Immature natural killer cell (primary cell): Measurements from ENCODE around the gene CA14. TPM values are rescaled to one million over a fixed set of nuclear protein-coding genes. Genes with fewer than 3 reads are reported as not detected.

Experiments used
- DNase-seq, 3 donors: peaks; one replicate each; pipeline ENCODE4 v3.0.0; 2022; ENCODE audit warnings: mixed read lengths in 1 of 3
- H3K27ac Mint-ChIP-seq, 6 donors: one replicate each; pipeline ENCODE4 v1.8.0; 2020; ENCODE audit warnings: mixed read lengths in 6 of 6, mild to moderate bottlenecking in 5 of 6, inconsistent platforms in 4 of 6, moderate library complexity in 3 of 6
- H3K27me3 Mint-ChIP-seq, 3 donors: one replicate each; pipeline ENCODE4 v1.8.0; 2020 to 2021; ENCODE audit warnings: low read depth in 3 of 3, mild to moderate bottlenecking in 3 of 3, mixed read lengths in 3 of 3, moderate library complexity in 3 of 3, inconsistent platforms in 1 of 3
- H3K36me3 Mint-ChIP-seq, 3 donors: one replicate each; pipeline ENCODE4 v1.8.0; 2020; ENCODE audit warnings: mixed read lengths in 3 of 3, inconsistent platforms in 2 of 3, mild to moderate bottlenecking in 2 of 3
- H3K4me1 Mint-ChIP-seq, 2 donors: one replicate each; pipeline ENCODE4 v1.8.0; 2020; ENCODE audit warnings: inconsistent platforms in 2 of 2, mild to moderate bottlenecking in 2 of 2, mixed read lengths in 2 of 2, moderate library complexity in 1 of 2
- H3K4me3 Mint-ChIP-seq, 5 donors: one replicate each; pipeline ENCODE4 v1.8.0; 2020; ENCODE audit warnings: mild to moderate bottlenecking in 5 of 5, mixed read lengths in 5 of 5, inconsistent platforms in 3 of 5, moderate library complexity in 3 of 5
- H3K9me3 Mint-ChIP-seq, 6 donors: one replicate each; pipeline ENCODE4 v1.8.0; 2020; ENCODE audit warnings: mild to moderate bottlenecking in 6 of 6, mixed read lengths in 6 of 6, inconsistent platforms in 4 of 6, moderate library complexity in 3 of 6
- polyA plus RNA-seq, 3 donors: library from polyadenylated mRNA; unstranded; fragments of 300-500 nt; fragmentation: Illumina TruSeq; gene quantifications; one replicate each; pipeline ENCODE4 v1.2.3, GENCODE V29; 2021

Gene CA14
- polyA plus RNA-seq, 3 donors from 2014 or later: 0.27 to 0.70 TPM; not detected in 1

- Mint-ChIP-seq H3K4me3 (peak overlapping the region; percentile 72 to 88 (median 77)), H3K9me3 (peaks cover 0 to 1% (median 0%) of the 10 kb centered on the region in 6 donors), H3K27me3 (peaks cover 14 to 29% (median 18%) of the 10 kb centered on the region in 3 donors), H3K27ac (peak overlapping the region in 2 of 6 donors; percentile 55 to 65), H3K4me1 (peaks cover 10 to 16% of the 10 kb centered on the region in 2 donors), H3K36me3 (no peaks in the 10 kb centered on the region)
- DNase-seq: no peak
Observed at GRCh38 chr1:150256198-150256553, 1.4 kb upstream of the CA14 start.

DNA sequence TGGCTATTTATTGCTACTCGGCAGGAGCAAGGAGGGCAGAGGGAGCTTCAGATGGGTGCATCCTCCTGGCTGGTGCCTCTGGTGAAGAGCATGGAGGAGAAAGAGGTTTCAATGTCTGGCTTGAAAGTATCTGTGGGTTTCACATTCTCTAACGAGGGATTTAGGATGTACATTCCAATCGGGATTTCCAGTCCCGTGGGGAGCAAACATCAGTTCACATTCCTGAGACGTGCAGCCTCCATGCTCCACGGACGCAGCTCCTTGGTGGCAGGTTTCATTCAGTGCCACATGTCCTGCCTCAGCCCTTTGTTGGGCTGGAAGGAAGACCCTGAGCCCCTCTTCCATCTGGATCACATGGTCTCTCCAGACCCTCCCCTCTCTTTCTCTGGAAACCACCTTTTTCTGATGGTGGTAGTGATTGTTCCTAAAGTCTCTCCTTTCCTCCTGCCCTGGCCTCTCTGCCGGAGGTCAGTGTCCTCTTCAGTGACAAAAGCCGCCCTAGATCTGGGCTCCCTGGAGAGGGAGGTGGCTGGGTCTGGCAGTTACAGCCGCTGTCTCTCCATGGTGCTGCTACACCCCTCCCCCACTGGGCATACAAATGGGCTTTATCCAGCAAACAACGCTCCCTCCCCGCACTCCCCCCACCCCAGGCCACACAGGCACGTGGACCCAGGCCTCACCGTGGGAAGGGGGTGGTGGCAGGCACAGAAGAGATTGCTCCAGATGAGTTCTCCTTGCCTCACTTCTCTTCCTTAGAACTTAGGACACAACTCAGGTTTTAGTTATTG is 826 bp upstream of the CA14 start:
- Mint-ChIP-seq H3K4me3 (peak overlapping the region in 1 of 5 donors; percentile 27), H3K4me1 (peaks cover 10 to 16% of the 10 kb centered on the region in 2 donors), H3K9me3 (peaks cover 0 to 1% (median 0%) of the 10 kb centered on the region in 6 donors), H3K27me3 (peaks cover 14 to 30% (median 18%) of the 10 kb centered on the region in 3 donors), H3K27ac (no peak overlapping the region), H3K36me3 (no peaks in the 10 kb centered on the region)
- no peak for DNase-seq

DNA sequence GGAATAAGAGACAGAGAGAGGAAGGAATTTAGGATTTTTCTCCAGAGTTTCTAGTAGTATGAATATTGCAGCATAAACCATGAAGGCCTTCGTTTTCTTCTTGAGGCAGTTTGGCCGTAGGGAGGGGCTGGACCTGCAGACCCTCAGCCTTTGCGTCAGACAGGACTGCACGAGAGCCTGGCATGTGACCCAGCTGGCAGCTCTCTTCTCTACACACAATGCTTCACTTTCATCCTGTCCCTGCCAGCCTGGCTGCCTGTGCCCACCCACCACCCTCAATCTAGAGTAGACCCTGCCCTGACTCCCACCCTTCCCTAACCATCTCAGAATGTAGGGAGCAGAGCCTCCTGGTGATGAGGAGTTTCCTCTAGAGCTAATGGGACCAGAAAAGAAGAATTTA is 1.6 kb downstream of the CA14 start:
- no peak for DNase-seq
- Mint-ChIP-seq H3K4me1 (peaks cover 10 to 16% of the 10 kb centered on the region in 2 donors), H3K27me3 (peaks cover 10 to 31% (median 18%) of the 10 kb centered on the region in 3 donors), H3K36me3 (no peaks in the 10 kb centered on the region), H3K27ac (no peak overlapping the region), H3K9me3 (no peaks in the 10 kb centered on the region), H3K4me3 (no peak overlapping the region)

- Mint-ChIP-seq H3K9me3 (no peaks in the 10 kb centered on the region), H3K27ac (no peak overlapping the region), H3K4me1 (peaks cover 10 to 16% of the 10 kb centered on the region in 2 donors), H3K27me3 (peaks cover 10 to 31% (median 18%) of the 10 kb centered on the region in 3 donors), H3K4me3 (no peak overlapping the region), H3K36me3 (peaks cover 0 to 6% (median 0%) of the 10 kb centered on the region in 3 donors)
- no peak for DNase-seq
Observed at GRCh38 chr1:150259758-150260669, 2.4 kb downstream of the CA14 start.

DNA sequence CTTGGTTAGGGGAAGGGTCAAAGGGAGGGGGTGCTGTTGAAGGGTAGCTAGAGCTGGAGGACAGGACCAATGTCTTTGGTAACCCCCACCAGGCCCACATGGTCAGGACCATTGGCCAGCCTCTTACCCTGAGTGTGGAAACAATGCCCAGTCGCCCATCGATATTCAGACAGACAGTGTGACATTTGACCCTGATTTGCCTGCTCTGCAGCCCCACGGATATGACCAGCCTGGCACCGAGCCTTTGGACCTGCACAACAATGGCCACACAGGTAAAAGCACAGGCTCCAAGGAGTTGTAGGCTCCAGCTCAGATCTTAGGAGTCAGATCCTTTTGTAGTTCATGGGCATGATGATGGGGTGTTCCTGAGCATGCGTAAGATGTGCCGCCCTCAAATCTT is 3.8 kb downstream of the CA14 start:
- no peak for DNase-seq
- Mint-ChIP-seq H3K4me1 (peaks cover 3 to 4% of the 10 kb centered on the region in 2 donors), H3K27me3 (peaks cover 7 to 26% (median 11%) of the 10 kb centered on the region in 3 donors), H3K4me3 (no peak overlapping the region), H3K27ac (no peak overlapping the region), H3K36me3 (peaks cover 0 to 15% (median 6%) of the 10 kb centered on the region in 3 donors), H3K9me3 (no peaks in the 10 kb centered on the region)

DNA sequence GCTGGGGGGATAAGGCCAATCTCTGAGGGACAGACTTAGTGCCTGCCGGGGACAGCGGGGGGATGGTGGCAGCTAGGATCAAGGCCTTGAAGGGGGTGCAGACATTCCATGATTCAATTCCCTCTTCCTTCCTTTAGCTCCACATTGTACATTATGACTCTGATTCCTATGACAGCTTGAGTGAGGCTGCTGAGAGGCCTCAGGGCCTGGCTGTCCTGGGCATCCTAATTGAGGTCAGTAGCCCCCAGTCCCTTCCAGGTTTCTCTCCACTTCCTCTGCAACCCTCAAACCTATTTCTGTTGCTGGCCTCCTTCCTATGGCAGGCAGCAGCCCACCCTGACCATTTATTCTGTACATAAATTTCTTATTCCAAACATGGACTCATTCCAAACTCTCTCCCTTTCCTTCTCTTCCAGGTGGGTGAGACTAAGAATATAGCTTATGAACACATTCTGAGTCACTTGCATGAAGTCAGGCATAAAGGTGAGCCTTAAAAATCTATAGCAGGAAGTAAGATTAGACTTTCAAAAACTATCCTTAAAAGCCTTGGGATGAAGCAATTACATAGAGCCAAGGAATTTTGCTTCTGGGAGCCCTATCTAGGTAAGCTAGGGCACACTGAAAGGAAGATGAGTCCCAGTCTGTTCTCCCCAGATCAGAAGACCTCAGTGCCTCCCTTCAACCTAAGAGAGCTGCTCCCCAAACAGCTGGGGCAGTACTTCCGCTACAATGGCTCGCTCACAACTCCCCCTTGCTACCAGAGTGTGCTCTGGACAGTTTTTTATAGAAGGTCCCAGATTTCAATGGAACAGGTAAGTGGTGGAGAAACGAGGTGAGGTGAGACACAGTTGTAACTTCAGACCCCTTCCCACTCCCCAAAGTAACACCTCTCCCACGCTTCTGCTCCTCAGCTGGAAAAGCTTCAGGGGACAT is 5.1 kb downstream of the CA14 start:
- DNase-seq: no peak
- Mint-ChIP-seq H3K36me3 (peaks cover 0 to 21% (median 14%) of the 10 kb centered on the region in 3 donors), H3K9me3 (no peaks in the 10 kb centered on the region), H3K27me3 (peaks cover 4 to 23% (median 5%) of the 10 kb centered on the region in 3 donors), H3K27ac (peak overlapping the region in 2 of 6 donors; percentile 27 to 41), H3K4me1 (peaks cover 12 to 13% of the 10 kb centered on the region in 2 donors), H3K4me3 (no peak overlapping the region)

DNA sequence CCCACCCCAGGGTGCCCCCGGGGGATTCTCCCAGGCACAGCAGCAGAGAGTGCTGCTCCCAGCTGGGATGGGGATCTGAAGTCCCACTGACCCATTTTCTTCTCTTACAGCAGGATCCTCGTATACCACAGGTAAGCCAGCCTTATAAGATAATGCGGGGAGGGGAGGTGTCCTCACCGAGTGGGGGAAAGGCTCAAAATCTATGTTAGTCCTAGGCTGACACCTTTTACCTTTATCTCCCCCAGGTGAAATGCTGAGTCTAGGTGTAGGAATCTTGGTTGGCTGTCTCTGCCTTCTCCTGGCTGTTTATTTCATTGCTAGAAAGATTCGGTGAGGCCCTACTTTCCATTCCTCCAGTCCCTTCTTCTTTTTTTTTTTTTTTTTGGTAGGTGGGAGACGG is 6.0 kb downstream of the CA14 start:
- peak overlapping the region in 1 of 6 donors; percentile 14 for H3K27ac Mint-ChIP-seq
- H3K36me3 Mint-ChIP-seq: peaks cover 0 to 21% (median 14%) of the 10 kb centered on the region in 3 donors
- DNase-seq: no peak
- no peaks in the 10 kb centered on the region for H3K9me3 Mint-ChIP-seq
- peaks cover 21 to 22% of the 10 kb centered on the region in 2 donors for H3K4me1 Mint-ChIP-seq
- peaks cover 8 to 21% (median 10%) of the 10 kb centered on the region in 3 donors for H3K27me3 Mint-ChIP-seq
- H3K4me3 Mint-ChIP-seq: no peak overlapping the region

- DNase-seq: no peak
- peaks cover 0 to 24% (median 14%) of the 10 kb centered on the region in 3 donors for H3K36me3 Mint-ChIP-seq
- H3K27ac Mint-ChIP-seq: peak overlapping the region; percentile 93 to 98 (median 96)
- peaks cover 17 to 19% (median 17%) of the 10 kb centered on the region in 3 donors for H3K27me3 Mint-ChIP-seq
- H3K9me3 Mint-ChIP-seq: no peaks in the 10 kb centered on the region
- peaks cover 30 to 32% of the 10 kb centered on the region in 2 donors for H3K4me1 Mint-ChIP-seq
- H3K4me3 Mint-ChIP-seq: peak overlapping the region; percentile 91 to 99 (median 94)
Observed at GRCh38 chr1:150267896-150268295, 10.3 kb downstream of the CA14 start.

- Mint-ChIP-seq H3K27me3 (peaks cover 17 to 20% (median 17%) of the 10 kb centered on the region in 3 donors), H3K4me1 (peaks cover 30 to 32% of the 10 kb centered on the region in 2 donors), H3K4me3 (peak overlapping the region; percentile 91 to 99 (median 94)), H3K36me3 (peaks cover 0 to 24% (median 14%) of the 10 kb centered on the region in 3 donors), H3K9me3 (no peaks in the 10 kb centered on the region), H3K27ac (peak overlapping the region; percentile 93 to 98 (median 96))
- DNase-seq: peak; percentile 44 to 55 (median 50)
Observed at GRCh38 chr1:150268340-150268704, 10.7 kb downstream of the CA14 start.

DNA sequence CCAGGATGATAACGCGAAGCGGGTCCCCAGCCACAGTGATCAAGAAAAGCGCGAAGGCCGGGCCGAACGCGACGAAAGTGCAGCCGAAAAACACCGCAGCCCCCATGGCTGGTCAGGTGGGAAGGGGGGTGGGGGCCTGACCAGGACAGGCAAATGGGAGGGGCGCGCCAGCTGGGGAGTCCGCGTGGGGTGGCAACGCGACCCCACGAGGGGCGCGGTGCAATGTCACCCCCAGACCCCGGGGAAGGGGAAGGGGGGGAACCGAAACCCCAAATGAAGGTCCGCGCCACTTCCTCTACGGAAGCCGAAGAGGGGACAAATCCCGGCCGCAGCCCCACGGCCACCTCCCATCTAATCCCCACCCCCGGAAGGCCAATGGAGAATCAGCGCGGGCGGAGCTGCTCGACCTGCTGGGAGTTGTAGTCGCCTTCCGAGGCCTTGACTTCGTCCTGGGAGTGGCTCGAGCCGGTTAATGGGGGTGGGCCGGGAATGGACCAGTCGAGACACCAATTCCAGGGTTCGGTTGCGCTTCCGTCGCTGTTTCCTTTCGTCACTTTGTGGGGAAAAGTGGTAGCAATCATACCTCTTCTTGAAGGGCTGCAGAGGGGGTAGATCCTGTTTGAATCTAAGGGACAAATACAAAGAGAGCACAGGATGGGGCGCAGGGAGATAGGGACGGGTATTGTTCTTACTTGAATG is 11.3 kb downstream of the CA14 start, which contains the start of gene APH1A:
Gene APH1A, minus strand, starts transcription at position 312 of the 699 bp plus-strand sequence. Its CDS starts 206 bp downstream, at position 106.
- H3K4me1 Mint-ChIP-seq: peaks cover 30 to 32% of the 10 kb centered on the region in 2 donors
- H3K36me3 Mint-ChIP-seq: peaks cover 3 to 27% (median 14%) of the 10 kb centered on the region in 3 donors
- H3K4me3 Mint-ChIP-seq: peak within 1 kb of the TSS; percentile 91 to 99 (median 94)
- no peaks in the 10 kb centered on the region for H3K9me3 Mint-ChIP-seq
- peaks cover 17 to 20% (median 17%) of the 10 kb centered on the region in 3 donors for H3K27me3 Mint-ChIP-seq
- H3K27ac Mint-ChIP-seq: peak within 1 kb of the TSS; percentile 93 to 98 (median 96)
- DNase-seq: peak; percentile 90 to 92 (median 91)

DNA sequence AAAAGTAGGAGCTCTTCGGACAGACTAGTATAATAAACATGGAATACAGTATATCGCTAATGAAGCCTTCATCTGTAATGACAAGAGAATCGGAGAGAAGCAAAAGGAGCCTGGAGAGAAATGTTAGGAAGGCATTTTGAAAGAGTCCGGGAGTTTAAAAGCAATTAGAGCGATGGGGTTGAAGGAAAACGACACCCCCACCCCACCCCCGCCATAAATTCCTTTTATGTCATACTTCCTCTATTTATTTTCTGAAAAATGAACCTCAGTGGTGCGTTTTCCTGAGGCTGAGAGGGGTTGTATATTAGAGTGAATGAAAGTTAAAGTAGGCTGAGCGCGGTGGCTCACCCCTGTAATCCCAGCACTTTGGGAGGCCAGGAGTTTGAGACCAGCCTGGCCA is 11.9 kb downstream of the CA14 start:
- Mint-ChIP-seq H3K27me3 (peaks cover 17 to 20% (median 17%) of the 10 kb centered on the region in 3 donors), H3K36me3 (peaks cover 4 to 27% (median 14%) of the 10 kb centered on the region in 3 donors), H3K27ac (peak overlapping the region; percentile 93 to 98 (median 96)), H3K9me3 (no peaks in the 10 kb centered on the region), H3K4me3 (peak overlapping the region; percentile 91 to 99 (median 94)), H3K4me1 (peaks cover 30 to 32% of the 10 kb centered on the region in 2 donors)
- no peak for DNase-seq

DNA sequence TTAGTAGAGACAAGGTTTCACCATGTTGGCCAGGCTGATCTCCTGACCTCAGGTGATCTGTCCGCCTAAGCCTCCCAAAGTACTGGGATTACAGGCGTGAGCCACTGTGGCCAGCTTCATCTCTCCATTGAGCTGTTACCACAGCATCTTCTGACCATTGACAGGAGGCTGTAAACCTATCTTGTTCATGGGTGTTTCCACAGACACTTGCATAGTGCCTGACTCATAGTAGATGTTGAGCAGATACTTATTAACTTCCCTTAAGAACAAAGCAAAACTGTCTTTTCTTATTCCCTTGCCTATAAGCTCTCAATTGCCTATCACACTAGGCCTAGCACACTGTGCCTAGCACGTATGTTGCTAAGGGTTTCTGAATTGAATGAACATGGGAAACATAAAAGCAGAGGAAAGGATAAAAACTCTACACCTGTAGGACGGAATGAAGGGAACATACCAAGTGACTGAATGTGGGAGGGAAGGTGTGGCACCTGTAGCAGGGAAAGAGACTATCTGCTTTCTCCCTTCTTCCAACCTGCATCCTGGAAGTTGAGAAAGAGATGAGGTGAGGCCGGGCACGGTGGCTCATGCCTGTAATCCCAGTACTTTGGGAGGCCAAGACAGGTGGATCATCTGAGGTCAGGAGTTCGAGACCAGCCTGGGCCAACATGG is 13.9 kb downstream of the CA14 start:
- H3K9me3 Mint-ChIP-seq: no peaks in the 10 kb centered on the region
- DNase-seq: no peak
- peak overlapping the region in 1 of 6 donors; percentile 63 for H3K27ac Mint-ChIP-seq
- peaks cover 8 to 15% (median 10%) of the 10 kb centered on the region in 3 donors for H3K36me3 Mint-ChIP-seq
- peaks cover 17 to 24% (median 17%) of the 10 kb centered on the region in 3 donors for H3K27me3 Mint-ChIP-seq
- peaks cover 27 to 32% of the 10 kb centered on the region in 2 donors for H3K4me1 Mint-ChIP-seq
- H3K4me3 Mint-ChIP-seq: no peak overlapping the region
